IMR-90 (cell line): Measurements from ENCODE around the gene TXK. TPM values are rescaled to one million over a fixed set of nuclear protein-coding genes. Genes with fewer than 3 reads are reported as not detected.

ENCODE experiments used
- ATAC-seq: fragments of 200-7000 bp; cut with Tn5 transposase; 2 replicates; pipeline ENCODE4 v1.9.1; 2020; ENCODE audit warnings: low read depth, mild to moderate bottlenecking, moderate library complexity
- BruUV-seq: library from RNA; stranded (reverse); fragments of 400-500 nt; replicated peaks from 2 replicates; lab custom pipeline; 2021; lab: Mats Ljungman, UMichigan
- CTCF ChIA-PET: fragments of 300-600 bp; formaldehyde crosslinking; extraction: SDS; loops from one replicate; lab custom pipeline; 2021; ENCODE audit warnings: antibody characterized with exemption; lab: Yijun Ruan, JAX
- POLR2A ChIA-PET: fragments of 300-600 bp; sonication (Branson Sonifier 250); formaldehyde crosslinking; loops from one replicate; lab custom pipeline; 2022; ENCODE audit warnings: antibody characterized with exemption; ENCODE audit not compliant: unreplicated experiment; lab: Charles Lee
- DNase-seq: peaks from one replicate; pipeline ENCODE4 v3.0.0; 2013
- H2AFZ ChIP-seq: replicated peaks from 2 replicates; pipeline ENCODE3; 2013; ENCODE audit warnings: low read length, mild to moderate bottlenecking; ENCODE audit not compliant: poor library complexity
- H2AK5ac ChIP-seq: 2 replicates; pipeline ENCODE4 v1.6.1; 2013; ENCODE audit warnings: low read depth, low read length, inconsistent platforms
- H2AK9ac ChIP-seq: replicated peaks from 2 replicates; pipeline ENCODE3; 2013; ENCODE audit warnings: mild to moderate bottlenecking, low read depth, low read length, moderate library complexity; ENCODE audit not compliant: poor library complexity
- H2BK120ac ChIP-seq: 2 replicates; pipeline ENCODE4 v1.6.1; 2013; ENCODE audit warnings: low read depth, low read length, inconsistent platforms
- H2BK15ac ChIP-seq: 3 replicates; pipeline ENCODE4 v1.6.1; 2013; ENCODE audit warnings: low read depth, low read length, inconsistent platforms
- H2BK20ac ChIP-seq: 2 replicates; pipeline ENCODE4 v1.6.1; 2013; ENCODE audit warnings: low read depth, mild to moderate bottlenecking, inconsistent platforms, low read length, moderate library complexity
- H2BK5ac ChIP-seq: 2 replicates; pipeline ENCODE4 v1.6.1; 2013; ENCODE audit warnings: mild to moderate bottlenecking, low read depth, low read length, inconsistent platforms; ENCODE audit not compliant: poor library complexity, severe bottlenecking
- H3K14ac ChIP-seq: replicated peaks from 2 replicates; pipeline ENCODE4 v1.6.1; 2013; ENCODE audit warnings: low read depth, low read length, inconsistent platforms
- H3K18ac ChIP-seq: 2 replicates; pipeline ENCODE4 v1.6.1; 2013; ENCODE audit warnings: low read depth, low read length, control low read depth
- H3K23ac ChIP-seq: 2 replicates; pipeline ENCODE4 v1.6.1; 2013; ENCODE audit warnings: low read depth, low read length, inconsistent platforms
- H3K27ac ChIP-seq: 2 replicates; pipeline ENCODE4 v1.5.1; 2013; ENCODE audit warnings: mild to moderate bottlenecking, control low read depth, low read length; ENCODE audit not compliant: insufficient read depth
- H3K27me3 ChIP-seq: 2 replicates; pipeline ENCODE4 v1.6.1; 2013; ENCODE audit warnings: low read length; ENCODE audit not compliant: control insufficient read depth, insufficient read depth
- H3K36me3 ChIP-seq: 2 replicates; pipeline ENCODE4 v1.6.1; 2013; ENCODE audit warnings: low read length, mixed read lengths; ENCODE audit not compliant: control insufficient read depth, insufficient read depth
- H3K4ac ChIP-seq: 2 replicates; pipeline ENCODE4 v1.6.1; 2013; ENCODE audit warnings: low read depth, low read length, inconsistent platforms
- H3K4me1 ChIP-seq: 2 replicates; pipeline ENCODE4 v1.6.1; 2013; ENCODE audit warnings: low read length, mixed read lengths; ENCODE audit not compliant: control insufficient read depth, insufficient read depth
- H3K4me2 ChIP-seq: 2 replicates; pipeline ENCODE4 v1.6.1; 2013; ENCODE audit warnings: low read depth, mild to moderate bottlenecking, control low read depth, low read length, moderate library complexity
- H3K4me3 ChIP-seq: 2 replicates; pipeline ENCODE4 v1.5.1; 2013; ENCODE audit warnings: low read depth, mild to moderate bottlenecking, control low read depth, low read length, moderate library complexity; ENCODE audit not compliant: insufficient read depth
- H3K56ac ChIP-seq: 2 replicates; pipeline ENCODE4 v1.6.1; 2013; ENCODE audit warnings: low read length, inconsistent platforms; ENCODE audit not compliant: insufficient read depth; ENCODE audit errors: extremely low read depth
- H3K79me1 ChIP-seq, 2 experiments: 2 replicates each; pipeline ENCODE4 v1.6.1; 2013; ENCODE audit warnings: low read length in 2 of 2, inconsistent platforms in 1 of 2, low read depth in 1 of 2
- H3K9ac ChIP-seq: 2 replicates; pipeline ENCODE4 v1.6.1; 2013; ENCODE audit warnings: low read depth, low read length, control low read depth
- H3K9me1 ChIP-seq: 2 replicates; pipeline ENCODE4 v1.6.1; 2013; ENCODE audit warnings: low read length, inconsistent platforms; ENCODE audit not compliant: insufficient read depth
- H3K9me3 ChIP-seq: 2 replicates; pipeline ENCODE4 v1.6.1; 2013; ENCODE audit warnings: low read length; ENCODE audit not compliant: control insufficient read depth, insufficient read depth
- H4K20me1 ChIP-seq: 2 replicates; pipeline ENCODE4 v1.6.1; 2013; ENCODE audit warnings: low read length, inconsistent platforms; ENCODE audit not compliant: insufficient read depth
- H4K5ac ChIP-seq: 2 replicates; pipeline ENCODE4 v1.6.1; 2013; ENCODE audit warnings: mild to moderate bottlenecking, low read depth, low read length, control low read depth
- H4K8ac ChIP-seq, 2 experiments: 2 replicates each; pipeline ENCODE4 v1.6.1; 2013; ENCODE audit warnings: low read depth in 2 of 2, low read length in 2 of 2, control low read depth in 1 of 2, inconsistent platforms in 1 of 2
- H4K91ac ChIP-seq: 2 replicates; pipeline ENCODE4 v1.6.1; 2013; ENCODE audit warnings: low read depth, low read length, inconsistent platforms; ENCODE audit not compliant: insufficient read depth
- CEBPB ChIP-seq: IDR thresholded peaks from 2 replicates; pipeline ENCODE4 v1.6.1; 2012; ENCODE audit warnings: low read depth, low read length, improper control_type of control experiment
- CHD1 ChIP-seq: IDR thresholded peaks from 2 replicates; pipeline ENCODE4 v1.6.1; 2012; ENCODE audit warnings: low read depth, low read length, improper control_type of control experiment
- MAZ ChIP-seq: IDR thresholded peaks from 2 replicates; pipeline ENCODE4 v1.6.1; 2012; ENCODE audit warnings: low read depth, mild to moderate bottlenecking, low read length, improper control_type of control experiment, moderate library complexity, borderline replicate concordance
- RCOR1 ChIP-seq: IDR thresholded peaks from 2 replicates; pipeline ENCODE4 v1.6.1; 2012; ENCODE audit warnings: mild to moderate bottlenecking, low read length, improper control_type of control experiment; ENCODE audit not compliant: insufficient replicate concordance
- RFX5 ChIP-seq: IDR thresholded peaks from 2 replicates; pipeline ENCODE4 v1.8.0; 2012; ENCODE audit warnings: low read depth, mild to moderate bottlenecking, low read length, moderate library complexity
- WGBS, 2 experiments: methylation state at CpG; one replicate each; pipeline versions ENCODE4 v1.1.5 to v1.1.7; 2013; ENCODE audit warnings: missing lambda C conversion rate in 2 of 2; ENCODE audit not compliant: insufficient read length in 1 of 2; ENCODE audit errors: extremely low coverage in 2 of 2; 5-methylcytosine and 5-hydroxymethylcytosine counted together
- dilution Hi-C: fragments of 300-500 bp; cut with HindIII; formaldehyde crosslinking; loops from one replicate; pipeline ENCODE4 v1.14.3; 2018; ENCODE audit warnings: low sequenced_read_pairs; ENCODE audit not compliant: unreplicated experiment
- in situ Hi-C: fragments of 300-500 bp; cut with MboI; formaldehyde crosslinking; loops from 3 replicates; pipeline ENCODE4 v1.14.3; 2019; ENCODE audit warnings: low sequenced_read_pairs, inconsistent platforms, mixed read lengths
- intact Hi-C: fragments of 100-400 bp; cut with micrococcal nuclease; formaldehyde crosslinking; loops from 2 replicates; pipeline ENCODE4 v1.10.0; 2022
- polyA plus RNA-seq, 3 experiments: library from polyadenylated mRNA; depleted of rRNA; stranded (reverse); fragments of >200 nt; gene quantifications; 2 replicates each; pipeline ENCODE4 v1.2.3, GENCODE V29; 2012; ENCODE audit warnings: low replicate concordance in 1 of 3
- total RNA-seq: library from RNA; depleted of rRNA; stranded (reverse); fragments of >200 nt; gene quantifications from 2 replicates; pipeline ENCODE4 v1.2.3, GENCODE V29; 2012

Gene TXK
- total and polyA plus RNA-seq, 2 of the 4 experiments (the other 2 are of a cell fraction): not detected

DNA sequence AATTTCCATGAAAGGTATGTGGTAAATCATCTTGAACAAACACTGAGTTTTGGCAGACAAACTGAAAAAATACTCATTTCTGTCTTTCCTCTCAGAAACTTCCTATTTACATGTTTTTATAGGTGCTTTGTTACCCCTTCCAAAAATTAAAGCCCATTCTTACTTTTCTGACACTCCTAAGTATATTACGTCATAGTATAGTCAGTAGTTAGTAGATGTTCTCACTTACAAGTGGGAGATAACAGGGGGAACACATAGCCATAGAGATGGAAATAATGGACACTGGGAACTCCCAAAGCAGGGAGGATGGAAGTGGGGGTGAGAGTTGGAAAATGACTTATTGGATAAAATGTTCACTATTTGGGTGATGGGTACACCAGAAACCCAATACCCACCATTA lies 28.8 kb downstream of the TXK start:
- no peak overlapping the region for H2BK120ac ChIP-seq
- H2AK5ac ChIP-seq: no peak overlapping the region
- H3K4me2 ChIP-seq: no peak overlapping the region
- no peak overlapping the region for H3K23ac ChIP-seq
- no peaks in the 10 kb centered on the region for H3K9me1 ChIP-seq
- H3K27me3 ChIP-seq: no peaks in the 10 kb centered on the region
- H3K79me1 ChIP-seq: no peaks in the 10 kb centered on the region
- no peak overlapping the region for H3K14ac ChIP-seq
- ChIA-PET POLR2A (no interaction called here), CTCF (interaction anchor here (1.0 kb wide), 1 partner anchor 102 kb away, joined by 3 read pairs; no protein-coding TSS in a partner anchor)
- no peak overlapping the region for H3K27ac ChIP-seq
- intact Hi-C loops (no loop called here), in situ Hi-C loops (no loop called here), dilution Hi-C loops (no loop called here)
- no peak overlapping the region for H4K91ac ChIP-seq
- H3K4ac ChIP-seq: no peak overlapping the region
- H3K4me1 ChIP-seq: no peaks in the 10 kb centered on the region
- H3K56ac ChIP-seq: no peak overlapping the region
- no peaks in the 10 kb centered on the region for H3K36me3 ChIP-seq
- no peaks in the 10 kb centered on the region for H4K20me1 ChIP-seq
- H3K9ac ChIP-seq: no peak overlapping the region
- no CpG with 5 or more reads among the region's 1 CpG for WGBS, 2 experiments
- no peak overlapping the region for H3K4me3 ChIP-seq
- no peak overlapping the region for H4K8ac ChIP-seq
- no TSS peak for BruUV-seq
- H2AFZ ChIP-seq: no peak overlapping the region
- no peak for ATAC-seq
- no peak overlapping the region for H2AK9ac ChIP-seq
- no peaks in the 10 kb centered on the region for H3K9me3 ChIP-seq
- no peak overlapping the region for H2BK15ac ChIP-seq
- no peak overlapping the region for H2BK20ac ChIP-seq
- no peak for DNase-seq
- no peak for TF ChIP-seq RFX5
- no peak for TF ChIP-seq RCOR1
- TF ChIP-seq MAZ: no peak
- TF ChIP-seq CEBPB: peak; percentile 46; the same call in 1 of the 2 replicates
- TF ChIP-seq CHD1: no peak
- no peak overlapping the region for H3K18ac ChIP-seq
- no peak overlapping the region for H2BK5ac ChIP-seq
- no peak overlapping the region for H4K5ac ChIP-seq
